A673 (cell line): Measurements from ENCODE around the gene RBM46. TPM values are rescaled to one million over a fixed set of nuclear protein-coding genes. Genes with fewer than 3 reads are reported as not detected.

Experiments
- BruUV-seq: library from RNA; stranded (reverse); fragments of 400-500 nt; replicated peaks from 2 replicates; lab custom pipeline; 2021; lab: Mats Ljungman, UMichigan
- CTCF ChIA-PET: fragments of 300-600 bp; sonication (Branson Sonifier 250); formaldehyde crosslinking; loops from one replicate; lab custom pipeline; 2022; ENCODE audit warnings: antibody characterized with exemption; lab: Charles Lee
- POLR2A ChIA-PET: fragments of 300-600 bp; sonication (Branson Sonifier 250); formaldehyde crosslinking; loops from one replicate; lab custom pipeline; 2022; ENCODE audit warnings: antibody characterized with exemption; ENCODE audit not compliant: low non-redundant PET; lab: Charles Lee
- DNase-seq: peaks from one replicate; pipeline ENCODE4 v3.0.0-alpha.2; 2015; ENCODE audit warnings: low spot score
- H3K27ac ChIP-seq: fragments of 200-600 bp; sonication (generic); 2 replicates; pipeline ENCODE4 v1.5.1; 2016; ENCODE audit warnings: mixed run types, low read depth, mild to moderate bottlenecking, mixed read lengths, antibody characterized with exemption, low read length; ENCODE audit not compliant: poor library complexity, severe bottlenecking
- H3K27me3 ChIP-seq: fragments of 200-600 bp; sonication (generic); replicated peaks from 2 replicates; pipeline ENCODE4 v1.6.1; 2017; ENCODE audit warnings: mixed run types, low read depth, mild to moderate bottlenecking, mixed read lengths, antibody characterized with exemption, low read length; ENCODE audit not compliant: insufficient read depth, poor library complexity
- H3K36me3 ChIP-seq: fragments of 200-600 bp; sonication (generic); 2 replicates; pipeline ENCODE4 v1.6.1; 2016; ENCODE audit warnings: mixed run types, mild to moderate bottlenecking, mixed read lengths, antibody characterized with exemption, low read length; ENCODE audit not compliant: insufficient read depth, poor library complexity, severe bottlenecking
- H3K4me1 ChIP-seq: fragments of 200-600 bp; sonication (generic); 2 replicates; pipeline ENCODE4 v1.6.1; 2017; ENCODE audit warnings: mixed run types, mild to moderate bottlenecking, mixed read lengths, antibody characterized with exemption, low read length; ENCODE audit not compliant: insufficient read depth, poor library complexity, severe bottlenecking
- H3K4me3 ChIP-seq: fragments of 200-600 bp; sonication (generic); 2 replicates; pipeline ENCODE4 v1.5.1; 2016; ENCODE audit warnings: low read depth, mixed run types, mild to moderate bottlenecking, mixed read lengths, low read length; ENCODE audit not compliant: poor library complexity, severe bottlenecking
- H3K9me3 ChIP-seq: fragments of 200-600 bp; sonication (generic); 2 replicates; pipeline ENCODE4 v1.6.1; 2016; ENCODE audit warnings: mixed run types, low read depth, mild to moderate bottlenecking, mixed read lengths, antibody characterized with exemption, low read length; ENCODE audit not compliant: poor library complexity, severe bottlenecking
- EZH2 ChIP-seq: fragments of 200-600 bp; sonication (generic); IDR thresholded peaks from 2 replicates; pipeline ENCODE4 v1.6.1; 2017; ENCODE audit warnings: borderline replicate concordance, low read depth, mild to moderate bottlenecking, mixed read lengths, antibody characterized with exemption, low read length; ENCODE audit not compliant: poor library complexity, severe bottlenecking
- intact Hi-C: fragments of 100-400 bp; cut with micrococcal nuclease; formaldehyde crosslinking; loops from one replicate; pipeline ENCODE4 v1.10.0; 2022; ENCODE audit not compliant: unreplicated experiment
- total RNA-seq: library from RNA; stranded (reverse); gene quantifications from 2 replicates; pipeline ENCODE4 v1.2.3, GENCODE V29; 2021
- TF ChIP-seq, protein P1 (sequence below): fragments of 300-800, 200-600 bp; sonication (generic); conservative IDR thresholded peaks from 2 replicates; pipeline ENCODE4 v1.5.1; 2017; ENCODE audit warnings: low read depth, mild to moderate bottlenecking, antibody characterized with exemption, low read length, moderate library complexity, mixed read lengths

Gene RBM46
- total RNA-seq, 1 experiment from 2014 or later: 0.24 TPM

DNA sequence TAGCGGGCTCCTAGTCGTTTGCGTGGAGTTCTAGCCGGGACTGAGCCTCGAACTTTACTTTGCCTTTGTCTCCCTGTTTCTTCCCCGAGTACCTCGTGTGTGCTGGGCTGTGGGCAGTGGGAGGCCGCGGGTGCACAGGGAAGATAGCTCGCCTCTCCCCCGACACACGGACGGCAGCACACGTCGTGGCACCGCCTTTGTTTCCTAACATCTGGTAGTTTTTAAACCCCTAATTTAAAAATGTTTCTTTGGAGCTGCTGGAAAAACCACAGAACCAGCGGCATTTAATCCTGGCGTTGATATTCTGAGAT, 866 bp downstream of the RBM46 start:
- H3K9me3 ChIP-seq: no peaks in the 10 kb centered on the region
- DNase-seq: no peak
- ChIA-PET POLR2A (no interaction called here), CTCF (interaction anchor here (0.5 kb wide), 1 partner anchor 140 kb away, joined by 3 read pairs; no protein-coding TSS in a partner anchor)
- H3K36me3 ChIP-seq: no peaks in the 10 kb centered on the region
- intact Hi-C loops: no loop called here
- no TSS peak for BruUV-seq
- no peaks in the 10 kb centered on the region for H3K4me1 ChIP-seq
- H3K27me3 ChIP-seq: no peaks in the 10 kb centered on the region
- H3K4me3 ChIP-seq: no peak overlapping the region
- no peak for TF ChIP-seq EZH2
- TF ChIP-seq, protein P1, sequence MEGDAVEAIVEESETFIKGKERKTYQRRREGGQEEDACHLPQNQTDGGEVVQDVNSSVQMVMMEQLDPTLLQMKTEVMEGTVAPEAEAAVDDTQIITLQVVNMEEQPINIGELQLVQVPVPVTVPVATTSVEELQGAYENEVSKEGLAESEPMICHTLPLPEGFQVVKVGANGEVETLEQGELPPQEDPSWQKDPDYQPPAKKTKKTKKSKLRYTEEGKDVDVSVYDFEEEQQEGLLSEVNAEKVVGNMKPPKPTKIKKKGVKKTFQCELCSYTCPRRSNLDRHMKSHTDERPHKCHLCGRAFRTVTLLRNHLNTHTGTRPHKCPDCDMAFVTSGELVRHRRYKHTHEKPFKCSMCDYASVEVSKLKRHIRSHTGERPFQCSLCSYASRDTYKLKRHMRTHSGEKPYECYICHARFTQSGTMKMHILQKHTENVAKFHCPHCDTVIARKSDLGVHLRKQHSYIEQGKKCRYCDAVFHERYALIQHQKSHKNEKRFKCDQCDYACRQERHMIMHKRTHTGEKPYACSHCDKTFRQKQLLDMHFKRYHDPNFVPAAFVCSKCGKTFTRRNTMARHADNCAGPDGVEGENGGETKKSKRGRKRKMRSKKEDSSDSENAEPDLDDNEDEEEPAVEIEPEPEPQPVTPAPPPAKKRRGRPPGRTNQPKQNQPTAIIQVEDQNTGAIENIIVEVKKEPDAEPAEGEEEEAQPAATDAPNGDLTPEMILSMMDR: no peak
- H3K27ac ChIP-seq: no peak overlapping the region

DNA sequence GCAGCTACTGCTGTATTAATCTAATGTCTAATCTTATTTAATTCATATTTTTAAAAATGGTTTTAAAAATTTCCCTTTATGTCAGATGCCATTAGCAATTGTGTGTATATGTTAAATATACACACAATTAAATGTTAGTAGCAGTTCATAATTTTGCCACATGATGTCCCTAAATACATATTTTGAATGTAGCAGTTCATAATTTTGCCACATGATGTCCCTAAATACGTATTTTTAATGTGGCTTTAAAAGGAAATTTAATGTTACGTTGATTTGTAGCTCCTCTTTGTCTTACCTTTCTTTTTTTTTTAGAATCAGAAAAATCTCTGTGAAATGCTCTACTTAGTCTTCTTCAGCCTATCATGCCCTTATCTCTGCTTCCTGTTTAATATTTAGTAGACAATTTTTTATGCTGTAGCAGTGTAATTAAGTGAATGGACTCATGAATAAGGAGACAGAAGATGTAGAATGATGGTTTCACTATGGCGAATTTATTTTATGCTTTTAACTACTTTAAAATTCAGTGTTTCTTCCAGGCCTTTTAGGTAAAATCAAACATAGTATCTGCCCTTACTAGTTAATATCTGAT, 26.1 kb downstream of the RBM46 start:
- no TSS peak for BruUV-seq
- Histone ChIP-seq H3K36me3 (no peaks in the 10 kb centered on the region), H3K4me1 (no peaks in the 10 kb centered on the region), H3K9me3 (no peaks in the 10 kb centered on the region), H3K27ac (no peak overlapping the region), H3K27me3 (no peaks in the 10 kb centered on the region), H3K4me3 (no peak overlapping the region)
- intact Hi-C loops: loop anchor here (2.0 to 5.0 kb wide), 4 partner anchors 105 to 980 kb away; no protein-coding TSS in a partner anchor
- TF ChIP-seq EZH2: no peak
- TF ChIP-seq, protein P1: peak; percentile 87
- ChIA-PET CTCF (interaction anchor here (0.6 to 1.1 kb wide), 6 partner anchors 8 to 1016 kb away, joined by 3 to 6 read pairs (median 3); no protein-coding TSS in a partner anchor), POLR2A (no interaction called here)
- peak; percentile 51 for DNase-seq

DNA sequence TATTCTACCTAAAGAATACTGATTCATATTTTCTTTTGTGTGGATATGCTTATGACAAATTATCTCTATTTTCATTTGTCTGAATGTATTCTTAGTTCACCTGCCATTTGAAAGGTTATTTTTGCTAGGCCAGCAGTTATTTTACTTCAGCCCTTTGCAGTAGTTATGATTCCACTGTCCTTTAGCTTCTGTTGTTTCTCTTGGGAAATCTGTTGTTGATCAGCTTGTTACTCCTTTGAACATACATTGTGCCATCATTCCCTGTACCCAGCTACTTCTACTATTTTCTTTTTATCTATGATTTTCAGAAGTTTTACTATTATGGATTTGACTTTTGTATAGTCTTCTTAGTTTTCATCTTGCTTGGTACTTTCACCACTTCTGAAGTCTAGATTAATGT, 37.2 kb downstream of the RBM46 start:
- POLR2A ChIA-PET: no interaction called here
- H3K36me3 ChIP-seq: no peaks in the 10 kb centered on the region
- TF ChIP-seq, protein P1: no peak
- no peak for TF ChIP-seq EZH2
- H3K27me3 ChIP-seq: no peaks in the 10 kb centered on the region
- H3K9me3 ChIP-seq: no peaks in the 10 kb centered on the region
- DNase-seq: no peak
- no peak overlapping the region for H3K27ac ChIP-seq
- CTCF ChIA-PET: no interaction called here
- BruUV-seq: no TSS peak
- H3K4me3 ChIP-seq: no peak overlapping the region
- intact Hi-C loops: no loop called here
- H3K4me1 ChIP-seq: peaks cover 2% of the 10 kb centered on the region
